ENCODE results near the gene ROR2. TPM values are rescaled to one million over a fixed set of nuclear protein-coding genes. Genes with fewer than 3 reads are reported as not detected.
"Not testable (repeated sequence)": the region's sequence is repeated elsewhere in the genome, so short reads cannot be mapped to it uniquely, and the experiment has no call there.

The ROR2 gene
- total RNA-seq, 1 experiment from 2014 or later = 2.7 TPM

GRCh38 chr9:91517801-91518200 is 432.2 kb downstream of the ROR2 start:
- Histone ChIP-seq H3K9ac (ENCODE audit: extremely low read depth, insufficient read length, low read length) (no peak overlapping the region), H2AFZ (ENCODE audit: low read length) (no peak overlapping the region), H3K23me2 (ENCODE audit: insufficient read length, low read depth, low read length, poor library complexity, severe bottlenecking) (no peaks in the 10 kb centered on the region), H2BK120ac (ENCODE audit: low read depth, low read length, poor library complexity, severe bottlenecking) (no peak overlapping the region), H2BK15ac (ENCODE audit: low read depth, low read length) (no peak overlapping the region), H2BK20ac (ENCODE audit: low read depth, low read length, poor library complexity, severe bottlenecking) (no peak overlapping the region), H2AK5ac (ENCODE audit: insufficient read length, low read length) (no peak overlapping the region), H3K9me3 (ENCODE audit: control insufficient read depth, low read depth, low read length) (no peaks in the 10 kb centered on the region), H4K20me1 (ENCODE audit: control insufficient read depth, insufficient read depth, insufficient read length) (no peaks in the 10 kb centered on the region), H3K27ac (ENCODE audit: insufficient read length, low read depth, low read length) (no peak overlapping the region), H3K4ac (ENCODE audit: low read depth, low read length) (no peak overlapping the region), H3K4me1 (ENCODE audit: insufficient read depth, low read length) (no peaks in the 10 kb centered on the region; the same call in 1 of the 2 replicates), H3K23ac (ENCODE audit: insufficient read length, low read depth, low read length) (no peak overlapping the region), H4K5ac (ENCODE audit: insufficient read length, low read depth, low read length) (no peak overlapping the region), H2BK12ac (ENCODE audit: insufficient read length, low read depth, low read length) (no peak overlapping the region), H4K8ac (replicated peaks; ENCODE audit: insufficient read length, low read depth, low read length) (no peak overlapping the region), H3K79me2 (ENCODE audit: insufficient read depth, low read length) (no peaks in the 10 kb centered on the region), H2BK5ac (ENCODE audit: insufficient read length, low read length) (no peak overlapping the region), H4K91ac (ENCODE audit: insufficient read length, low read depth, low read length) (no peak overlapping the region), H3T11ph (ENCODE audit: low read length) (no peak overlapping the region), H3K56ac (ENCODE audit: insufficient read length, low read depth, low read length) (no peak overlapping the region), H3K27me3 (ENCODE audit: insufficient read depth, low read length) (no peaks in the 10 kb centered on the region), H3K18ac (ENCODE audit: insufficient read length, low read depth, low read length) (no peak overlapping the region), H3K4me2 (ENCODE audit: insufficient read depth, insufficient read length, low read length) (no peak overlapping the region), H3K79me1 (ENCODE audit: insufficient read depth, low read depth, low read length, poor library complexity, severe bottlenecking) (no peaks in the 10 kb centered on the region), H3K14ac (ENCODE audit: insufficient read depth, low read length) (no peak overlapping the region)
- no CpG with 5 or more reads among the region's 3 CpGs for WGBS (ENCODE audit: extremely low coverage, insufficient read length, low lambda C conversion rate)
- no peak for TF ChIP-seq CTCF (conservative IDR thresholded peaks at IDR 0.05)
- no peak overlapping the region for H3K4me3 Mint-ChIP-seq
- peaks cover 6 to 7% of the 10 kb centered on the region in 2 experiments; a peak in 4 of 5 replicates for H3K9me3 Mint-ChIP-seq
- H3K27ac Mint-ChIP-seq = no peak overlapping the region
- H3K4me1 Mint-ChIP-seq = peaks cover 8 to 12% of the 10 kb centered on the region in 2 experiments
- DNase-seq = no peak
- H3K36me3 Mint-ChIP-seq (ENCODE audit: insufficient read depth in 1 of 3, low read depth in 3 of 3) = peaks cover 0 to 3% (median 3%) of the 10 kb centered on the region in 3 experiments; a peak in 3 of 7 replicates
- no peaks in the 10 kb centered on the region; the same call in 1 of the 2 replicates for H3K27me3 Mint-ChIP-seq (ENCODE audit: low read depth)

- H2BK20ac ChIP-seq (ENCODE audit: low read depth, low read length, poor library complexity, severe bottlenecking); H3K4me1 ChIP-seq (ENCODE audit: insufficient read depth, low read length); H4K91ac ChIP-seq (ENCODE audit: insufficient read length, low read depth, low read length); H3K79me2 ChIP-seq (ENCODE audit: insufficient read depth, low read length); H3K36me3 Mint-ChIP-seq (ENCODE audit: insufficient read depth in 1 of 3, low read depth in 3 of 3); H2BK15ac ChIP-seq (ENCODE audit: low read depth, low read length); H3K4me3 Mint-ChIP-seq; H3K23me2 ChIP-seq (ENCODE audit: insufficient read length, low read depth, low read length, poor library complexity, severe bottlenecking); H2AFZ ChIP-seq (ENCODE audit: low read length); H3K27me3 Mint-ChIP-seq (ENCODE audit: low read depth); H4K8ac ChIP-seq (replicated peaks; ENCODE audit: insufficient read length, low read depth, low read length); H3T11ph ChIP-seq (ENCODE audit: low read length); H2BK5ac ChIP-seq (ENCODE audit: insufficient read length, low read length); H3K14ac ChIP-seq (ENCODE audit: insufficient read depth, low read length); H3K27me3 ChIP-seq (ENCODE audit: insufficient read depth, low read length); H3K56ac ChIP-seq (ENCODE audit: insufficient read length, low read depth, low read length); H2BK120ac ChIP-seq (ENCODE audit: low read depth, low read length, poor library complexity, severe bottlenecking); H3K9me3 Mint-ChIP-seq; H3K4me2 ChIP-seq (ENCODE audit: insufficient read depth, insufficient read length, low read length); H3K4ac ChIP-seq (ENCODE audit: low read depth, low read length); H4K5ac ChIP-seq (ENCODE audit: insufficient read length, low read depth, low read length); DNase-seq; H4K20me1 ChIP-seq (ENCODE audit: control insufficient read depth, insufficient read depth, insufficient read length); H3K18ac ChIP-seq (ENCODE audit: insufficient read length, low read depth, low read length); H3K27ac Mint-ChIP-seq; H3K9me3 ChIP-seq (ENCODE audit: control insufficient read depth, low read depth, low read length); H2AK5ac ChIP-seq (ENCODE audit: insufficient read length, low read length); H3K9ac ChIP-seq (ENCODE audit: extremely low read depth, insufficient read length, low read length); H3K23ac ChIP-seq (ENCODE audit: insufficient read length, low read depth, low read length); H3K79me1 ChIP-seq (ENCODE audit: insufficient read depth, low read depth, low read length, poor library complexity, severe bottlenecking); H3K27ac ChIP-seq (ENCODE audit: insufficient read length, low read depth, low read length); H2BK12ac ChIP-seq (ENCODE audit: insufficient read length, low read depth, low read length): not testable (repeated sequence)
- WGBS (ENCODE audit: extremely low coverage, insufficient read length, low lambda C conversion rate) = no CpG with 5 or more reads among the region's 4 CpGs
- peaks cover 8 to 12% of the 10 kb centered on the region in 2 experiments for H3K4me1 Mint-ChIP-seq
These were observed 432.7 kb downstream of the ROR2 start for GRCh38 chr9:91517332-91517731.
